Neural crest cell (in vitro differentiated cells): ENCODE measurements around the gene MICU1. TPM values are rescaled to one million over a fixed set of nuclear protein-coding genes. Genes with fewer than 3 reads are reported as not detected.

ENCODE experiments used
- DNase-seq: peaks from one replicate; pipeline ENCODE4 v3.0.0; 2021; ENCODE audit warnings: low read depth, mixed read lengths, low spot score
- H3K27ac Mint-ChIP-seq: one replicate; pipeline ENCODE4 v1.8.0; 2021; ENCODE audit warnings: mild to moderate bottlenecking, mixed read lengths; ENCODE audit not compliant: unreplicated experiment
- H3K27me3 Mint-ChIP-seq: 2 replicates; pipeline ENCODE4 v1.8.0; 2021; ENCODE audit warnings: low read depth, mild to moderate bottlenecking, mixed read lengths
- H3K36me3 Mint-ChIP-seq: 2 replicates; pipeline ENCODE4 v1.8.0; 2021; ENCODE audit warnings: low read depth, mild to moderate bottlenecking, mixed read lengths
- H3K4me1 Mint-ChIP-seq: 2 replicates; pipeline ENCODE4 v1.8.0; 2021; ENCODE audit warnings: mixed read lengths
- H3K4me3 Mint-ChIP-seq: one replicate; pipeline ENCODE4 v1.8.0; 2021; ENCODE audit warnings: mild to moderate bottlenecking, mixed read lengths
- H3K9me3 Mint-ChIP-seq: 2 replicates; pipeline ENCODE4 v1.8.0; 2021; ENCODE audit warnings: mixed read lengths
- total RNA-seq: library from RNA; stranded (reverse); gene quantifications from 2 replicates; pipeline ENCODE4 v1.2.1, GENCODE V29; 2021
- TF ChIP-seq, protein P1 (sequence below): fragments of 200-600 bp; sonication (generic); conservative IDR thresholded peaks from 2 replicates; pipeline ENCODE4 v1.5.0; 2021; ENCODE audit warnings: antibody characterized with exemption, mild to moderate bottlenecking

MICU1 gene
- total RNA-seq, 1 donor from 2014 or later: 34.1 TPM

DNA sequence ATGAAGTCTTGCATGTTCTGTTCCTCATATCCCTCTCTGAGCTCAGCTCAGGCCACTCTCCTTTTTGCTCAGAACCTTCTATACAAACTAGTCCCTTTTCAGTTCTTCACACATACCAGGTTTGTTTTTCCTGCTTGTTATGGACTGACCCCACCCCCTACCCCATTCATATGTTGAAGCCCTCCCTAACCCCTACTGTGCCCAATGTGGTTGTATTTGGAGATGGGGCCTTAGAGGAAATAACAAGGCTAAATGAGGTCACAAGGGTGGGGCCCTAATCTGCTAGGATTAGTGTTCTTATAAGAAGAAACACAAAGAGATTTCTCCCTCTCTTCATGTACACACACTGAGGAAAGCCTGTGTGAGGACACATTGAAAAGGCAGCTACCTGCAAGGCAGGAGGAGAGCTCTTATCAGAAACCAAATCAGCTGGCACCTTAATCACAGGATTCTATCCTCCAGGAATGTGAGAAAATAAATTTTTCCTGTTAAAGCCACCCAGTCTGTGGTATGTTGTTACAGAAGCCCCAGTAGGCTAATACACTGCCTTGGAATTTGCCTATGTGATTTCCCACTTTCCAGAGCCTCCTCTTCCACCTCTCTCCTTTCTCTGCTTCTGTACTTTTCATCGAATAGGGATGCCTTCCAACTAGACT is 203.9 kb downstream of the MICU1 start:
- Mint-ChIP-seq H3K4me1 (peaks cover 37% of the 10 kb centered on the region), H3K9me3 (peaks cover 3% of the 10 kb centered on the region), H3K4me3 (no peak overlapping the region), H3K36me3 (peaks cover 24% of the 10 kb centered on the region), H3K27ac (no peak overlapping the region), H3K27me3 (no peaks in the 10 kb centered on the region)
- DNase-seq: no peak
- TF ChIP-seq, protein P1, sequence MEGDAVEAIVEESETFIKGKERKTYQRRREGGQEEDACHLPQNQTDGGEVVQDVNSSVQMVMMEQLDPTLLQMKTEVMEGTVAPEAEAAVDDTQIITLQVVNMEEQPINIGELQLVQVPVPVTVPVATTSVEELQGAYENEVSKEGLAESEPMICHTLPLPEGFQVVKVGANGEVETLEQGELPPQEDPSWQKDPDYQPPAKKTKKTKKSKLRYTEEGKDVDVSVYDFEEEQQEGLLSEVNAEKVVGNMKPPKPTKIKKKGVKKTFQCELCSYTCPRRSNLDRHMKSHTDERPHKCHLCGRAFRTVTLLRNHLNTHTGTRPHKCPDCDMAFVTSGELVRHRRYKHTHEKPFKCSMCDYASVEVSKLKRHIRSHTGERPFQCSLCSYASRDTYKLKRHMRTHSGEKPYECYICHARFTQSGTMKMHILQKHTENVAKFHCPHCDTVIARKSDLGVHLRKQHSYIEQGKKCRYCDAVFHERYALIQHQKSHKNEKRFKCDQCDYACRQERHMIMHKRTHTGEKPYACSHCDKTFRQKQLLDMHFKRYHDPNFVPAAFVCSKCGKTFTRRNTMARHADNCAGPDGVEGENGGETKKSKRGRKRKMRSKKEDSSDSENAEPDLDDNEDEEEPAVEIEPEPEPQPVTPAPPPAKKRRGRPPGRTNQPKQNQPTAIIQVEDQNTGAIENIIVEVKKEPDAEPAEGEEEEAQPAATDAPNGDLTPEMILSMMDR: no peak

DNA sequence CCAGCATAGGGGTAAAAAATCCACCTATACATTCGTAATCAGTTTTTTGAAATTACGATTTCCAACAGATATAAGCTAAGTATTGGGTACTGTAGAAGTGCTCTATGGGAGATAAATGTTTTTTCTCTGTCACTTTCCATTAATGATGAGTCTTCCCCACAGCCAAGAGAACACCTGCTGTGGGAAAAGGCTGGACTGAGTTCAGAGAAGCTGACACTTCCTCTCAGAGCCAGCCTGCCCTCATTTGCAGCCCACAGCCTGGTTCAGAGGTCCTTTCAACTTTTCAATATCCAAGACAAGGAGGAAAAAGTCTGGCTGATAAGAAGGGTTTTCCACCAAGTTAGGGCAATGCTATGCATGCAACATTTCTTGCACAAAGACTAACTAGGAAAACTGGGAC is 206.6 kb downstream of the MICU1 start:
- H3K36me3 Mint-ChIP-seq: peaks cover 33% of the 10 kb centered on the region
- H3K9me3 Mint-ChIP-seq: peaks cover 3% of the 10 kb centered on the region
- H3K4me1 Mint-ChIP-seq: peaks cover 11% of the 10 kb centered on the region
- TF ChIP-seq, protein P1: no peak
- no peaks in the 10 kb centered on the region for H3K27me3 Mint-ChIP-seq
- no peak for DNase-seq
- no peak overlapping the region for H3K27ac Mint-ChIP-seq
- H3K4me3 Mint-ChIP-seq: no peak overlapping the region

DNA sequence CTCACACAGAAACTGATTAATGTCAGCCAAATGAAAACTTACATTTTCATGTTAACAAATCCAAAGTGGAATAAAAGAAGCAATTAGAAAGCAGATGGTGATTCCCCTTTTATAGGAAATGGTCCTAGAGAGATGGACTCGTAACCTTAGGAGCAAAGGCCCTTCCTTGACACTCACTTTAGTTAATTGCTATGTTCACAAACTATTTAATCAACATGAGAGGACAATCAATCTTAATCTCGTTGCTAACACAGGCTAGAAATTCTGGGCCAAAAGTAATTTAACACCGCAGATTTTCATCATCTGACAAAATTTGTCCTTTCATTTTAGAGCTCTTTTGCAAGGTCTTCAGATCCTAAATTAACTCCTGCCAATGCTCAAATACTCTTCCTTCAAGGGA is 207.2 kb downstream of the MICU1 start:
- peaks cover 33% of the 10 kb centered on the region for H3K36me3 Mint-ChIP-seq
- peaks cover 3% of the 10 kb centered on the region for H3K9me3 Mint-ChIP-seq
- H3K27ac Mint-ChIP-seq: no peak overlapping the region
- H3K4me1 Mint-ChIP-seq: peaks cover 11% of the 10 kb centered on the region
- H3K4me3 Mint-ChIP-seq: no peak overlapping the region
- no peak for DNase-seq
- TF ChIP-seq, protein P1: no peak
- no peaks in the 10 kb centered on the region for H3K27me3 Mint-ChIP-seq

DNA sequence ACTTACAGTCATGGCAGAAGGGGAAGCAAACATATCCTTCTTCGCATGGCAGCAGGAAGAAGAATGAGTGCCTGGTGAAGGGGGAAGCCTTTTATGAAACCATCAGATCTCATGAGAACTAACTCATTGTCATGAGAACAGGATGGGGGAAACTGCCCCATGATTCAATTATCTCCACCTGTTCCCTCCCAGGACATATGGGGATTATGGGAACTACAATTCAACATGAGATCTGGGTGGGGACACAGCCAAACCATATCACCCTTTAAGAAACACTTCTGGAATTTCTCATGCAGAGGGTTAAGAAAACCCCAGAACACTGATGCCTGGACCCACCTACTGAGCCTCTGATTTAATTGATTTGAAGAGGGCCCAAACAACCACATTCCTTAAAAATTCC is 207.9 kb downstream of the MICU1 start:
- Mint-ChIP-seq H3K9me3 (peaks cover 3% of the 10 kb centered on the region), H3K4me1 (peaks cover 7% of the 10 kb centered on the region), H3K27me3 (no peaks in the 10 kb centered on the region), H3K4me3 (no peak overlapping the region), H3K36me3 (peaks cover 31% of the 10 kb centered on the region), H3K27ac (no peak overlapping the region)
- DNase-seq: no peak
- TF ChIP-seq, protein P1: no peak

DNA sequence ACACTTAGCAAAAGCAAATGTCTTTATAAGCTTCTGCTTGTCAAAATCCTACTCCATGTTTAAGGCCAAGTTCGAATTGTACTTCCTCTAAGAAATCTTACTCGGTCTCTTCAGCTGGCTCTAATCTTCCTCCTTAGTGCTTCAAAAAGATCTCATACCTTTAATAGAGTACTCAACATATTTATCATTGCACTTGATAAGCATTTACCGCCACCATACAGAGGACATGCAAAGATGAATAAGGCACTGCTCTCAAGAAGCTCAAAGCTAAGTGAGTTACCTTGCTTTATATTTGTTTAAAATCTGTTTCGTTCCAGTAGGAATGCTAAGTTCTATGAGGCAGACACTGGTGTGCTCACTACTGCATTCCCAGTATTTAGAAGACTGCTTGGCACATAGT is 209.2 kb downstream of the MICU1 start:
- no peak overlapping the region for H3K4me3 Mint-ChIP-seq
- no peak for DNase-seq
- H3K4me1 Mint-ChIP-seq: peaks cover 2% of the 10 kb centered on the region
- TF ChIP-seq, protein P1: no peak
- H3K36me3 Mint-ChIP-seq: peaks cover 26% of the 10 kb centered on the region
- H3K9me3 Mint-ChIP-seq: peaks cover 6% of the 10 kb centered on the region
- H3K27ac Mint-ChIP-seq: no peak overlapping the region
- H3K27me3 Mint-ChIP-seq: no peaks in the 10 kb centered on the region
